ENCODE results near the gene CALML5.

GRCh38 chr10:5532307-5532605 is 32.9 kb upstream of the CALML5 start:
- TF ChIP-seq EZH2 (IDR thresholded peaks at IDR 0.05; ENCODE audit: insufficient read depth, poor library complexity, severe bottlenecking) (no peak), EZH2phosphoT487 (IDR thresholded peaks at IDR 0.05; ENCODE audit: insufficient read depth, low read depth) (no peak)
